ENCODE data around the gene VIPR2. TPM values are rescaled to one million over a fixed set of nuclear protein-coding genes. Genes with fewer than 3 reads are reported as not detected.

Gene VIPR2
- total and polyA plus RNA-seq, 2 of the 13 experiments (the other 11 are each of a cell fraction or from before 2014, with no cell fraction given), result not detected

DNA sequence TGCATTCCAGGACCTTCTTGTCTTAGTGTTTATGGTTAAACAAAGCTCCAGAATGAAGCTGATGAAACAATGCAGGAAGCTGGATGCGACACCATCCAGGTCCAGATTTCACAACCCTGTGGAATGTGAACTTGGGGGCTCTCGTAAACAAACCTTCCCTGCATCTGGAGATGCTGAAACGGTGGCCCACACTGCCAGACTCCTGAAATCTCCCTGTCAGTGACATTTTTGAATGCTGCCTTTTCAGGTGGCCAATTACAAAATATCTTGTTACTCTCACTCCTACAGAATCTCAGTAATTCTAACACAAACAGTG lies 18.8 kb downstream of the VIPR2 start (continued):
- TF ChIP-seq, protein P1, sequence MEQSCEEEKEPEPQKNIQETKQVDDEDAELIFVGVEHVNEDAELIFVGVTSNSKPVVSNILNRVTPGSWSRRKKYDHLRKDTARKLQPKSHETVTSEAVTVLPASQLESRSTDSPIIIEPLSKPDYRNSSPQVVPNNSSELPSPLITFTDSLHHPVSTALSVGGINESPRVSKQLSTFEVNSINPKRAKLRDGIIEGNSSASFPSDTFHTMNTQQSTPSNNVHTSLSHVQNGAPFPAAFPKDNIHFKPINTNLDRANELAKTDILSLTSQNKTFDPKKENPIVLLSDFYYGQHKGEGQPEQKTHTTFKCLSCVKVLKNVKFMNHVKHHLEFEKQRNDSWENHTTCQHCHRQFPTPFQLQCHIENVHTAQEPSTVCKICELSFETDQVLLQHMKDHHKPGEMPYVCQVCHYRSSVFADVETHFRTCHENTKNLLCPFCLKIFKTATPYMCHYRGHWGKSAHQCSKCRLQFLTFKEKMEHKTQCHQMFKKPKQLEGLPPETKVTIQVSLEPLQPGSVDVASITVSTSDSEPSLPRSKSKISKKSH (CRISPR knock-in tag; IDR thresholded peaks at IDR 0.05; ENCODE audit: borderline replicate concordance), result no peak
- peak; percentile 74 for TF ChIP-seq CEBPG (CRISPR knock-in tag; IDR thresholded peaks at IDR 0.05)
- TF ChIP-seq SYNCRIP (IDR thresholded peaks at IDR 0.05; ENCODE audit: insufficient read depth, low read depth, low read length), result no peak
- TF ChIP-seq SOX6 (IDR thresholded peaks at IDR 0.05), result no peak
- TF ChIP-seq SOX6 (CRISPR knock-in tag; IDR thresholded peaks at IDR 0.05), result peak; percentile 94
- TF ChIP-seq ZNF552 (CRISPR knock-in tag; IDR thresholded peaks at IDR 0.05; ENCODE audit: borderline replicate concordance), result no peak
- TF ChIP-seq SNAI1 (CRISPR knock-in tag; IDR thresholded peaks at IDR 0.05; ENCODE audit: borderline replicate concordance), result no peak
- TF ChIP-seq, protein P2, sequence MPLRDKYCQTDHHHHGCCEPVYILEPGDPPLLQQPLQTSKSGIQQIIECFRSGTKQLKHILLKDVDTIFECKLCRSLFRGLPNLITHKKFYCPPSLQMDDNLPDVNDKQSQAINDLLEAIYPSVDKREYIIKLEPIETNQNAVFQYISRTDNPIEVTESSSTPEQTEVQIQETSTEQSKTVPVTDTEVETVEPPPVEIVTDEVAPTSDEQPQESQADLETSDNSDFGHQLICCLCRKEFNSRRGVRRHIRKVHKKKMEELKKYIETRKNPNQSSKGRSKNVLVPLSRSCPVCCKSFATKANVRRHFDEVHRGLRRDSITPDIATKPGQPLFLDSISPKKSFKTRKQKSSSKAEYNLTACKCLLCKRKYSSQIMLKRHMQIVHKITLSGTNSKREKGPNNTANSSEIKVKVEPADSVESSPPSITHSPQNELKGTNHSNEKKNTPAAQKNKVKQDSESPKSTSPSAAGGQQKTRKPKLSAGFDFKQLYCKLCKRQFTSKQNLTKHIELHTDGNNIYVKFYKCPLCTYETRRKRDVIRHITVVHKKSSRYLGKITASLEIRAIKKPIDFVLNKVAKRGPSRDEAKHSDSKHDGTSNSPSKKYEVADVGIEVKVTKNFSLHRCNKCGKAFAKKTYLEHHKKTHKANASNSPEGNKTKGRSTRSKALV (CRISPR knock-in tag; IDR thresholded peaks at IDR 0.05), result no peak
- TF ChIP-seq, protein P3, sequence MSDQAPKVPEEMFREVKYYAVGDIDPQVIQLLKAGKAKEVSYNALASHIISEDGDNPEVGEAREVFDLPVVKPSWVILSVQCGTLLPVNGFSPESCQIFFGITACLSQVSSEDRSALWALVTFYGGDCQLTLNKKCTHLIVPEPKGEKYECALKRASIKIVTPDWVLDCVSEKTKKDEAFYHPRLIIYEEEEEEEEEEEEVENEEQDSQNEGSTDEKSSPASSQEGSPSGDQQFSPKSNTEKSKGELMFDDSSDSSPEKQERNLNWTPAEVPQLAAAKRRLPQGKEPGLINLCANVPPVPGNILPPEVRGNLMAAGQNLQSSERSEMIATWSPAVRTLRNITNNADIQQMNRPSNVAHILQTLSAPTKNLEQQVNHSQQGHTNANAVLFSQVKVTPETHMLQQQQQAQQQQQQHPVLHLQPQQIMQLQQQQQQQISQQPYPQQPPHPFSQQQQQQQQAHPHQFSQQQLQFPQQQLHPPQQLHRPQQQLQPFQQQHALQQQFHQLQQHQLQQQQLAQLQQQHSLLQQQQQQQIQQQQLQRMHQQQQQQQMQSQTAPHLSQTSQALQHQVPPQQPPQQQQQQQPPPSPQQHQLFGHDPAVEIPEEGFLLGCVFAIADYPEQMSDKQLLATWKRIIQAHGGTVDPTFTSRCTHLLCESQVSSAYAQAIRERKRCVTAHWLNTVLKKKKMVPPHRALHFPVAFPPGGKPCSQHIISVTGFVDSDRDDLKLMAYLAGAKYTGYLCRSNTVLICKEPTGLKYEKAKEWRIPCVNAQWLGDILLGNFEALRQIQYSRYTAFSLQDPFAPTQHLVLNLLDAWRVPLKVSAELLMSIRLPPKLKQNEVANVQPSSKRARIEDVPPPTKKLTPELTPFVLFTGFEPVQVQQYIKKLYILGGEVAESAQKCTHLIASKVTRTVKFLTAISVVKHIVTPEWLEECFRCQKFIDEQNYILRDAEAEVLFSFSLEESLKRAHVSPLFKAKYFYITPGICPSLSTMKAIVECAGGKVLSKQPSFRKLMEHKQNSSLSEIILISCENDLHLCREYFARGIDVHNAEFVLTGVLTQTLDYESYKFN (CRISPR knock-in tag; conservative IDR thresholded peaks at IDR 0.05), result no peak
- TF ChIP-seq, protein P4, sequence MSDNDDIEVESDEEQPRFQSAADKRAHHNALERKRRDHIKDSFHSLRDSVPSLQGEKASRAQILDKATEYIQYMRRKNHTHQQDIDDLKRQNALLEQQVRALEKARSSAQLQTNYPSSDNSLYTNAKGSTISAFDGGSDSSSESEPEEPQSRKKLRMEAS (IDR thresholded peaks at IDR 0.05), result no peak
- no peak for TF ChIP-seq ZNF589 (CRISPR knock-in tag; conservative IDR thresholded peaks at IDR 0.05)
- TF ChIP-seq, protein P5, sequence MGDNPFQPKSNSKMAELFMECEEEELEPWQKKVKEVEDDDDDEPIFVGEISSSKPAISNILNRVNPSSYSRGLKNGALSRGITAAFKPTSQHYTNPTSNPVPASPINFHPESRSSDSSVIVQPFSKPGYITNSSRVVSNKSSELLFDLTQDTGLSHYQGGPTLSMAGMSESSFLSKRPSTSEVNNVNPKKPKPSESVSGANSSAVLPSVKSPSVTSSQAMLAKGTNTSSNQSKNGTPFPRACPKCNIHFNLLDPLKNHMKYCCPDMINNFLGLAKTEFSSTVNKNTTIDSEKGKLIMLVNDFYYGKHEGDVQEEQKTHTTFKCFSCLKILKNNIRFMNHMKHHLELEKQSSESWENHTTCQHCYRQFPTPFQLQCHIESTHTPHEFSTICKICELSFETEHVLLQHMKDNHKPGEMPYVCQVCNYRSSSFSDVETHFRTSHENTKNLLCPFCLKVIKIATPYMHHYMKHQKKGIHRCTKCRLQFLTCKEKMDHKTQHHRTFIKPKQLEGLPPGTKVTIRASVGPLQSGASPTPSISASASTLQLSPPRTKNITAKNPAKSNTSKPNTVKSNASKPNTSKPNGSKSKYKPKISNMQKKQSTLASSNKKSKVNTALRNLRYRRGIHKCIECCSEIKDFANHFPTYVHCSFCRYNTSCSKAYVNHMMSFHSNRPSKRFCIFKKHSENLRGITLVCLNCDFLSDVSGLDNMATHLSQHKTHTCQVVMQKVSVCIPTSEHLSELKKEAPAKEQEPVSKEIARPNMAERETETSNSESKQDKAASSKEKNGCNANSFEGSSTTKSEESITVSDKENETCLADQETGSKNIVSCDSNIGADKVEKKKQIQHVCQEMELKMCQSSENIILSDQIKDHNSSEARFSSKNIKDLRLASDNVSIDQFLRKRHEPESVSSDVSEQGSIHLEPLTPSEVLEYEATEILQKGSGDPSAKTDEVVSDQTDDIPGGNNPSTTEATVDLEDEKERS (CRISPR knock-in tag; IDR thresholded peaks at IDR 0.05), result no peak
- no peak for TF ChIP-seq ZNF75D (CRISPR knock-in tag; IDR thresholded peaks at IDR 0.05; ENCODE audit: borderline replicate concordance)
- no peak for TF ChIP-seq THYN1 (CRISPR knock-in tag; IDR thresholded peaks at IDR 0.05; ENCODE audit: borderline replicate concordance, low read depth)
- TF ChIP-seq ZBTB7A (CRISPR knock-in tag; IDR thresholded peaks at IDR 0.05), result no peak
- TF ChIP-seq, protein P6, sequence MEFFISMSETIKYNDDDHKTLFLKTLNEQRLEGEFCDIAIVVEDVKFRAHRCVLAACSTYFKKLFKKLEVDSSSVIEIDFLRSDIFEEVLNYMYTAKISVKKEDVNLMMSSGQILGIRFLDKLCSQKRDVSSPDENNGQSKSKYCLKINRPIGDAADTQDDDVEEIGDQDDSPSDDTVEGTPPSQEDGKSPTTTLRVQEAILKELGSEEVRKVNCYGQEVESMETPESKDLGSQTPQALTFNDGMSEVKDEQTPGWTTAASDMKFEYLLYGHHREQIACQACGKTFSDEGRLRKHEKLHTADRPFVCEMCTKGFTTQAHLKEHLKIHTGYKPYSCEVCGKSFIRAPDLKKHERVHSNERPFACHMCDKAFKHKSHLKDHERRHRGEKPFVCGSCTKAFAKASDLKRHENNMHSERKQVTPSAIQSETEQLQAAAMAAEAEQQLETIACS (CRISPR knock-in tag; IDR thresholded peaks at IDR 0.05), result no peak
- TF ChIP-seq RFXAP (CRISPR knock-in tag; IDR thresholded peaks at IDR 0.05; ENCODE audit: borderline replicate concordance), result no peak
- no peak for TF ChIP-seq SP2 (CRISPR knock-in tag; IDR thresholded peaks at IDR 0.05)
- no peak for TF ChIP-seq ZNF33B (CRISPR knock-in tag; IDR thresholded peaks at IDR 0.05)
- TF ChIP-seq SALL1 (CRISPR knock-in tag; IDR thresholded peaks at IDR 0.05), result peak; percentile 30; the same call in 1 of the 2 replicates
